HG02973 (cell line): ENCODE data around the gene NAA20.
"Not testable (repeated sequence)": the region's sequence is repeated elsewhere in the genome, so short reads cannot be mapped to it uniquely, and the experiment has no call there.

Experiments
- ATAC-seq: cut with Tn5 transposase; IDR thresholded peaks from one replicate; pipeline ENCODE4 v1.9.1; 2021; ENCODE audit warnings: moderate library complexity; ENCODE audit not compliant: unreplicated experiment

Gene NAA20

DNA sequence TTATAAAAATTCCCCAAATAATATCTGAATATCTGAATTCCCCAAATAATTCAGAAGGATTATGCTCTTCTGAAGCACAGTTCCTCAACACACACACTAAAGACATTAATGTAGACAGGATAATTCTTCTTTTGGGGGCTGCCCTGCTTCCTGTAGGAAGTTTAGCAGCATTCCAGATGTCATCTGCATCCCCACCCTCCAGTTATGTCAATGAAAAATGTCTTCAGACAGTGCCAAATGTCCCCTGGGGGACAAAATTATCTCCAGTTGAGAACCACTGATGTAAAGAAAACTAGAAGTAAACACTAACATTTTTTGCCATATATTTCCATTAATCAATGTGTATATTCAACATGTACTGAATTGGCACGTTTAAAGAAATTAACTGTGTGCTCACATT lies 25.9 kb upstream of the NAA20 start:
- no peak for ATAC-seq

DNA sequence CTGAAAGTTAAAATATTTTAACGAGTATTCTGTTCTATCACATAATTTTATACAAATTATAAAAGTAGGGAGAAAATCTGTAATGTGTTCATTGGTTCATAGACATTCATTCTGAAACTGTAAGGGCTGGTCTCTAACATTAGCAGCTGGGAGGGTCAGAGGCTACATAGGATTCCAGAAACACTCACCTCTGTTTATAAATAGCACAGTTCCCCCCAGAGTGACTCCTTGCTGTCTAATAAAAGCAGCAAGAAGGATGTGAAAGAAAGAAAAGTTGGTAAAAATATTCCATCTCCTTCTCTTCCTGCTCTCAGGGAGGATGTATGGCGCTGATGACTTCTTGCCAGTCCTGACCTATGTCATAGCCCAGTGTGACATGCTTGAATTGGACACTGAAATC lies 25.3 kb upstream of the NAA20 start:
- ATAC-seq: no peak

DNA sequence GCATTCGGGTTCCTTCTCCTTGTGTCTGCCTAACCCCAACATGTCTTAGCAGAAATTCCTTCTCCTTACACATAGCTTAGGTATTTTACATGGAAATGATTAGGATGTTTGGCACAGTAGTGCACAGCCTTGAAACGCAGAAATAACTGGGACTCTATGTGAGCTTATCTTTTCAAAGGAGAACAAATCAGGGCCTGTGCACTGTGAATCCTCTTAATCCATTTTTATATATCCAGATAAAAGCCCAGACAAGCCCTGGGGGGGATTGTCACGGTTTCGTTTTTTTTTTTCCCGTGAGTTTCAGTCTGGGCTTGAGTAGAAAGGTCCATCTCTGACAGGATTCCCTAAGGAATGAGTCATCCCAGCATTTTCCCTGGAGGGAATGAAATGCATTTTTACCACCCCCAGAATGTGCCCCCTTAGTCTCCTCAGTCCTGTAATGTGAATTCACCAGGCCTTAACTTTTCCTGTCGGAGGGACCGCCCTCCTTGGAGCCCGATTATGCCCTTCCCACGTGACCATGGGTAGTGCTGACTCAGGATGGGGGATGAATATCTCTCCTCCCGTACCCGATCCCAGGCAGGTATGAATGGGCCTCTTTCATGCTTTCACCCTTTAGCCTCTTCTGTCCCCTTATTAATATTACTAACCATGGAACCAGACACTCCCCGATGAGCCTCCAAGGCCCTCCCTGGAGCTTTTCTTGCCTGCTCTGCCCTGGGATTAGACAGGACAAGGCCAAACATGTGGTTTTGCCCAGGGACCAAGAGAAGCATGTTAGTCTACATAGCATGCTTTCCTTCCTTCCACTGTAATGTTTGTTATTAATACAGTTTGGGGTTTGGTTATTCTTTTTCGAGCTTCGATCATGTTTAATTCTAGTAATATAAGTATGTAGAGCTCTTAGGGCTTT lies 23.9 kb upstream of the NAA20 start:
- ATAC-seq: no peak

DNA sequence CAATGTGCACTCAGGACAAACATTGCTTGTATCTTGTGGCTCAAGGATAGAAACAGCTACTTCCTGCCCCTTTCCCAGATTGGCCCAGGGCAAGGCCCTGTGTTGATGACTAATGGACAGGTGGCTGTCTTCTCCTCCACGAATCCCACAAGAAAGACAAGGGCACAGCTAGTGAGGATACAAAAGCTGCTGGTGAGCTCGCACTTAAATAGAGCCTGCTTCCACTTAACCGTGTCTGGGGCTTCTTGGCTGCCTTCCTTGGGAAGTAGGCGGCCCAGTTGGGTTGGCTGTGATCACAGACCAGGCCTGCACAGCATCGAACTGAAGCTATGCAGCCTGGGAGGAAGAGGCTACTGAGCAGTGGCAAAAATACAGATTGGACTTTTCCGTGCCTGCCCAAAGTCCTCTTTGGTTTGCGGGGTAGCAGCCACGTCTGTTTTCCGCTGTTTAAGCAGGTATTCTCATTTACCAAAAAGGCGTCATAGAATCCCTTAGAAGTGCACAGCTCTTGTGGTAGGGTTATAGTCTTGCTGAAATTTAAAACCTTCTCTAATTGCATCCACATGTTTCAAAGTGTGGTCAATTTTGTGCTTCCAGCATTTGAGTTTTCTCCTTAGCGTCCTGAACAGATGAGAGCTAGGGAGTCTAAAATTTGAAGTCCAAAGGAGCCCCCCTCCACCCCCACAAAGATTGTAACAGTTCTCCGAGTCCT lies 23.0 kb upstream of the NAA20 start:
- ATAC-seq: no peak

DNA sequence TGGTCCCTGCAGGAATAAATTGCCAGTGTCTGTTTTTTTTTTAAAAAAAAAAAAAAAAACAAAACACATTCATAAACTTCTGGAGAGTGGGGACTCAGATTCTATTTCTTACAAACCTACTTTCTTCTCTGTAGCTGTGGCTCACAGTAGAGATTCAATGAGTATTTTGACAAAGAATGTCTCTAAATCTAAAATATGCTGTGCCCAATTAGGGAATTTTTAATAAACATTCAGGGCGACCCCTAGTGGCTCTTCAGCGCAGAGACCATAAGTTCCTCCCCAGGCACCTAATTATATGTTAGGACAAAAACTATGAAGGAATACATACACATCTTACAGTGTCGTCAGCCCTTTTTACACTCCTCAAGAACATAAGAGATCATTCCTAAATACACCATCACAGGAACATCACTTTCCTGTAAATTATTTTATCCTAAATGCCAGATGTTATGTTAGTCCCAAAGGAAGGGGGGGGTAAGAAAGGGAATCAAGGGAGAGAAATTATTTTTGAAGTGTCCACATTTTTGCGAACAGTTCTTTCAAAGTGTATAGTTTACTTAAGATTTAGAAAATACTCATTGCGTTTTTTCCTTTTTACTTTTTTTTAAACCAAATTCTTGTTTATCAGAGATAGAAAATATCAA lies 21.8 kb upstream of the NAA20 start:
- ATAC-seq: no peak

DNA sequence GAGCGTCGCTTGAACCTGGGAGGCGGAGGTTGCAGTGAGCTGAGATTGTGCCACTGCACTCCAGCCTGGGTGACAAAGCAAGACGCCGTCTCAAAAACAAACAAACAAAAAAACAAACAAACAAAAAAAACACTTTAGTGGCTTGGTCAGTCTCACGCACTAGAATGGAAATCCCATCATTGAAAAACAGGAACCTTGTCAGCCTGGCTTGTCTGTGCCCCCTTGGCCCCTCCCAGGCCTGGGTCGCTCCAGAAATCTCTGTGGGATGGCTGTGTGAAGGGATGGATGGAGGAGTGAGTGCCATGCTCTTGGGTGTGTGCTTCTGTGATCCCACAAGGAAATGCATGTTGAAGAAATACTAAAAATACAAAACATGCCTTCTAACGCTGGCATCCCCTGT lies 20.9 kb upstream of the NAA20 start:
- no peak for ATAC-seq

DNA sequence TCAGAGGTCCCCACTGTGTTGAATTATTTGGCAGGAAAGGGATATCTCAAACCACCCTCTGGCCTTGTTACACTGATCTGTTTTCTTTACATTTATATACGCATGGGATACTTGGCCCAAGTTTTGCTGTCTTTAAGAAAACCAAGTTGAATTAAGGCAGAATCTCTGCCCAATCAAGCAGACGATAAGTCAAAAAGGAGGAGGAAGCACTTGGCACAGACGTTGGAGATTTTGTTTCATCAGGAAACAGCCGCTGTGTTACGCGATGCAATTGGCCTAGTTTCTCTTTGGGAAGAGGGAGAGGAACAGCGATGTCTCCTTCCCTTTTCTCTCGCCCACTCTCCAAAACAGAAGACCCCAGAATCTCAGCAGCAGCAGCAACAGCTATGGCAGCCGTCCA lies 20.2 kb upstream of the NAA20 start:
- no peak for ATAC-seq

DNA sequence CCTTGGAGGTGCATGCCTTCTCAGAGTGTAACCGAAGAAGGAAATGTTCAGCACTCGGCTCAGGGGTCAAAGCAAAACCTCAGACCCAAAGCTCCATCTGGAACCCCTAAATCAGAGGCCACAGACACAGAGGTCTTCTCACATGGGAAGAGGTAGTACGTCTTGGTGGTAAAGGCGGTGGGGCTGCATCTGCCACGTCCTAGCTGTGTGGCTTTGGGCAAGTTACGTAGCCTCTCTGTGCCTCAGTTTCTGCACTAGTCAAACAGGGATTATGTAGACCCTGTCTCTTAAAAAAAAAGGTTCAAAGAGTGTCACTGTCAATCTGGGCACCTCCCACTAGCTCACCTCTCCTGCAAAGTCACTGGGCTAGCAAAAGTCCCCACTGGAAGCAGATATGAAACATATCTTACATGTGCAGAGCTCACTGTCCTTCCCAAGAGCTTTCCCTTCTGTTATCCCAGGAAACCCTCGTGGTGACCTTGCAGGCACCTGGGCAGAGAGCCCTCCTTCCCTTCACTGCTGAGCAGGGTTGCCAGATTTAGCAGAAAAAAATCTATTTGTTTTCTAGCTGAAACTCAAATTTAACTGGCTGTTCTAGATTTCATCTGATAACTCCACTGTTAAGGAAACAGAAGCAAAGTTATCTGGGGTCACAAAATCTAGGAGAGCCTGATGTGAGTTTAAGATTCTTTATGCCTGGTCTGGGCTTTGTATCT lies 18.0 kb upstream of the NAA20 start:
- ATAC-seq: no peak

DNA sequence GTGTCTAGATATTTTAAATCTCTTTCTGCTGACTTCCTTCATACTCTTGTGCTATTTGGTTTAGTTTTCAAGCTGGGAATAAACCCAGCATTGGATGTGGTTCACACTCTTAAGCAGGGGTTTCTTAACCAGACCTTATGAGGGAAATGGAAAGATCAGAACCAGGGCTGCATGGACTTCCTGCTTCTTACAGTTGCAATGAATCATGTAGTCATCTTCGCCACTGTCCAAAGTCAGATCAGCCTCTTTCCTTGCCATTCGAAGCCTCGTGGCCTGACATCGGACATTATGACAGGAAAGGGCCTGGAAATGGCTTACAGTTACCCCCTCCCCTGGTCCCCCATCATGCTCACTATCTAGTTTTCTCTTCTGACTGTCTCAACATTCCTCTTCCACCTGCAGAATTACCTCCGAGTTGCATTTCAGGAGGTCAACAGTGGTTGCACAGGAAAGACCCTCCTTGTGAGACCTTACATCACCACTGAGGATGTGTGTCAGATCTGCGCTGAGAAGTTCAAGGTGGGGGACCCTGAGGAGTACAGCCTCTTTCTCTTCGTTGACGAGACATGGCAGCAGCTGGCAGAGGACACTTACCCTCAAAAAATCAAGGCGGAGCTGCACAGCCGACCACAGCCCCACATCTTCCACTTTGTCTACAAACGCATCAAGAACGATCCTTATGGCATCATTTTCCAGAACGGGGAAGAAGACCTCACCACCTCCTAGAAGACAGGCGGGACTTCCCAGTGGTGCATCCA lies 16.8 kb upstream of the NAA20 start:
- no peak for ATAC-seq

DNA sequence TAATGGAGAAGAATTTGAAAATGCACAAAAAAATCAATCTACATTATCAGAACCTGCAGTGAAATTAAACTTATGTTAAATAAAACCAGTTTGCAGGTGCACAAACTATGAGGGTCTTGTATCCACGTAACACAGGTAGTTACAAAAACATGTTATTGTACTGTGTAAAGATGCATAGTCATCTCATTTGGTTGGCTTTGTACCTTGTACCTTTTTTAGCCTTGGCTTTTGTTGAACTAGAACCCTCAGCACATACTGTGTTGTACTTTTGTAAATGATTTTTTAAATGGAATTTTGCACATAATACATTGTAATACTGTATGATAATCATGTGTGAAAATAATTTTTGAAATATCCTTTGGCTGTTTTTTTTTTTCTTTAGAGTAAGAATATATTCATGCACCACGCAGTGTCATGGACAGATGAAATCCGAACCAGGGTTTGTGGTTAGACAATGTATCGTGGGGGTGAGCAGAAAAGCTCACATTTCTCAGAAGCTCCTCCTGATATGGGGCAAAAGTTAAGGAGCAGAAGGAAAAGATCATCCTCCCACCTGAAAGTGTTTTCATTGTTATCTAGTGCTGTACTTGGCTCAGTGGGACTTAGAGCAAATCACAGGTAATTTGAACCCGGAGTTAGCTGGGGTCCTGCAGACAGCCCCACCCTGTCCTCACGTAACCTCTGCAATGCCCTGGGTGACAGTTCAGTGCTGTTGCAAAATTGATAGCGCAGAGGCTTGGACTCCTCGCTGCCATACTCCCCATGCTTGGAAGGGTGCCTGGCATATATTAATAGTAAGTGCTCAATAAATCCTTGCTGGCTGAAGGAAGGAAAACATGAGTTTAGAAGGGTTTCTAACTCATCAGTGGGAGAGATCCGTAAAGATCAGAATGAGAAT lies 14.8 kb upstream of the NAA20 start:
- no peak for ATAC-seq

DNA sequence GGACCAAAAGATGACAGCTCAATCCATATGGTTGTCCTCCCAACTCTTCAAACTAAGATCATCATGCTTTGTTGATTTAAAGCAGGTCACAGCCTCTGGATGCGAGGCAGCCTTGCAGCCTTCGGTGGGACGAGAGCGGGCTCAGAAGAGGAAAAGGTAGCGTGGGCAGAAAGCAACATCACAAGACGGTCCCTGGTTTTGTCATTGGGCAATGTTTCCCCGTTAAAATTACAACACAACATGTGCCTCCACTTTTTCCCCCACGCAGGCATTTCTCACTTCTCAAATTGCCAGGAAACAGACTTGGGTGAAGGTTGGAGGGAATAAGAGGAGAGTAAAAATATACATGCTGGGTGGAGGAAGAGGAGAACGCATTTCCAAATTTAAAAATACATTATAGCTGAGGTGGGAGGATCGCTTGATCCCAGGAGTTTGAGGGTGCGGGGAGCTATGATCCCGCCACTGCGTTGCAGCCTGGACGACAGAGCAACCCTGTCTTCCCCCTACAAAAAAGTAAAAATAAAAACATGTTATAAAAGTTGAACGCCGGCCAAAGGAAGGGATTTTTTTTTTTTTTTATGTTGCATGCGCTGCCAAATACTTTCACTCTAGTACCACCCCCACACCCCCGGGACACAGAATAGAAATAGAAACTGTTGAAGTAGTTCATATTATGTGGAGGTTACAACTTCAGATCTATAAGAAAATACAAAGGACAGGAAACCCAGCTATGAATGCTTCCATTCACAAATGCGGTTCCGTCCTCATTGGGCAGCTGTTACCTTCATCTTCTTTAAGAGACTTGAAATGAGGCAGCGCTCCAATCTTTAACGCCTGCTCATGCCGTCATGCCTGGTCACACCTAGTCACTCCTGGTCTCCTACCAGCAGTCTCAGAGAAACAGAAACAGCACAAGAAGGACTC lies 13.9 kb upstream of the NAA20 start:
- no peak for ATAC-seq

DNA sequence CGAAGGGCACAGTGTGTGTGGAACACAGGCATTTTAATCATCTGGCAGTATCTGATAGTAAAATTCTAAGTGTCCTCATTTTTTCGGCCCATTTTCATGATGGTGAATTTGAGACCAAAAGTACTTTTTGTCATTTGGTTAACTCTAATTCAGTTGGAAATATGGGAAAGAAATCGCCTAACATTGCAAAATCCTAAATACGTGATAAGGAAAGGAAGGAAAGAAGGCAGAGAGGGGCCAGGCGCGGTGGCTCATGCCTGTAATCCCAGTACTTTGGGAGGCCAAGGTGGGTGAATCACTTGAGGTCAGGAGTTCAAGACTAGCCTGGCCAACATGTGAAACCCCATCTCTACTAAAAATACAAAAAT lies 13.2 kb upstream of the NAA20 start:
- ATAC-seq: not testable (repeated sequence)

DNA sequence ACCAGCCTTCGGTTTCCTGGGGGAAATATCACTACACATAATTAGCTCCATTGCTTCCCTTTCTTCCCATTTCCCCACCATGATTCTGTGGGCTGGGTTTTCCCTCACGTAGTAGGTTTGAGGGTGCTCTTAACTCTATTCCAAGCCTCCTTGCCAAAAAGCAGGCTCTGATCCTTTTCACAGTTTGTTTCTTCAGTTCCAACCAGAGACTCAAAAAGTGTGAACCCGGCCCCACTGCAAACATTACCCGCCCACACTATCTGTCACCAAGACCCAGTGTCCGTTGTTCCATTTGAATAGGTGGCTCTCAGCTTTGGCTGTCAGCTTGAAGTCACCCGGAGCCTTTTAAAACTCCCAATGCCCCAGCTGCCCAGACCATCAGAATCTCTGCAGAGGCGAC lies 11.8 kb upstream of the NAA20 start:
- no peak for ATAC-seq

DNA sequence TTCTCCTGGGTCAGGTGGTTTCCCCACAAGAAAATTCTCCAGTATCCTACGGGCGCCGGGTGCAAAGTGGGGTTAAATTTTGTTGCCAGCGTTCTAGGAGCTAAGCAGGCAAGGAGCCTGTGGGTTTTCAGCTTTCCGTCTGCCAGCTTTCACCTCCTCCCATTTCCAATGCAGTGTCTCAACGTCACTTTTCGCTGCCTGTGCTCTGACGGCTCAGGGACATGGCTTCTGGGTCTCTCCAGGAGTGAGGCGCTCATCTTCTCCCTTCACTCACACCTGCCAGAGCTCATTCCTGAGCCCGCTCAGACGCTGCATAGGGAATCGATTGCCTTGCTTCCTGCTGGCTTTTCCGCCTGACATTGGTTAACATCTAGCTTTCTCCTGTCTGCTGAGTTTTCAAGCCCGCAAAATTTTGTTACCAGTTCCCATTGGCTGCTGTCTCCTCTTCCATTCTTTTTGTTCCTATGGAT lies 7.3 kb upstream of the NAA20 start:
- ATAC-seq: no peak

DNA sequence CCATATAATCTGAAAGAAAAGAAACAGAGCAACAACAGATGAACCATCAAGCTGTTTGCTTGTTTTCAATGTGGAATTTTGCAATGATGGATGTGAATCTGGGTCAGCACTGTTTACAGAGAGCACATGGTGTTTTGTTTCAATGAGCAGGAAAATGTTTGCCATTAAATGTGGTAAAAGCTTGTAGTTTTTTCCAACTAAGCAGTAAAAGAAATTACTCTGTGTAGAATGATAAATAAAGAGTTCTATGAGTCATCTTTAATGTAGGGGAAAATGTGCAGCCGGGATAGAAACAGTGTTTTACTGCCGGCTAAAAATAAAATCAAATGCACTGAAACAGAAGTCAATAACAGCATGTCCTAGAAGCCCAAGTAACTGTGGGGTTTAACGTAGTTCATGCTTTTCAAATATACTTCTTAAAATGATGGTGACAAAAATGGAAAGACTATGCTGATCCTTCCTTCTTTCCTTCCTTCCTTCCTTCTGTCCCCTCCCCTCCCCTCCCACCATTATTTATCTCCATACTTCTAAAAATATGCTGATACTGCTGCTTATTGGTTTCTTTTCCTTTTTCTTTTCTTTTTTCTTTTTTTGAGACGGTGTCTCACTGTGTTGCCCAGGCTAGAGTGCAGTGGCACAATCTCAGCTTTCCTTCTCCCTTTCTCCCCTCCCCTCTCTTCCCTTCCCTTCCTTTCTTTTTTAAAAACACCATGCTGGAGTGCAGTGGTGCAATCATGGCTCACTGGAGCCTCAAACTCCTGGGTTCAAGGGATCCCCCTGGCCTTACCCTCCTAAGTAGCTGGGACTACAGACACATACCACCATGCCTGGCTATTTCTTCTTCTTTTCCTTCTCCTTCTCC lies 6.3 kb upstream of the NAA20 start:
- ATAC-seq: no peak

DNA sequence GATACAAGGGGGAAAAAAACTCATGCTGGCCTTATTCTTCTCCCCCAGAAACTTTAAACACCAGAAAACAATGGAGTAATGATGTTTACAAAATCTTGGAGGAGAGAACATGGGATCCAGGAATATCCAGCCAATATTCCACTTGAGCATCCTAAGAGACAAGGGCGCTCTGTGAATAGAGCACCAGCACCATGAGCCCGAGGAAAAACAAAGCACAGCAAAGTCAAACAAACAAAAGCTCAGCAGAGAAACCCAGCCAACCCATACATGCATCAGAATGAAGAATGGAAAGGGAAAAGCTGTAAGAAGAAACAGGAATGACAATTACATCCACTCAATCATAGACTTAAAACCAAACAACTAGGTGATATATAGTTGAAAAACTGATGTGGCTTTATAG lies 4.6 kb upstream of the NAA20 start:
- ATAC-seq: no peak

DNA sequence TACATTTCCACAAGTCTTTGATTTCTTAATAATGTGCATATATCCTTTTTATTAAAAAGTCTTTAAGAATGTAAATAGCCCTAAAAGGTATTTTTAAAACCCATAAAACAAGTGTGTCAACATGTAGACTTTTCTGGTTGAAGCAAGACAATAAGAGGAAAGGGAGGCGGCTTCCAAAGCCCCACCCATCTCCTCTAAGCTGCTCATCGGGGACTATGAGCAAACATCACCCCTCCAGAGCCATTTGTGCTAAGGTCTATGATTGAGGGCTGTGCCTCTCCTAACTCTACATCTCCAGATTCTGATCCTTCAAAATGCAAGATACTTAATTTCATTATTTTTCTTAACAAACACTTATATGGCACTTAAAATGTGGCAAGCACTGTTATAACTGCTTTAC lies 2.5 kb upstream of the NAA20 start:
- no peak for ATAC-seq

DNA sequence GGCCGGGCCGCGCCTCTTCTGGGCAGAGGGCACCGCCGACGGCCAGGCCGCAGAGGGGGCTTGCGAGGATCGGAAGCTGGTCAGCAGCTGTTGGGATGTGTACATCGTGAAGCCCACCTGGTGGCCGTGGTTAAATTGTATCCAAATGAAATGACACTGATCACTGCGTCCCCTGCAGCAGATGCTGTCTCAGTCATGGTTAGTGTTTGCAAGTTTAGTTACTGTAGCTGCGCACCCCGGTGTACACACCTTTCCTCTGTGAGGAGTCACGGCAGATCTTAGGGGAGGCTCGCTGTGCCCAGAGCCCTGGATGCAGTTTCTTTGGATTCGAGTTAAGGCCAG lies 653 bp downstream of the NAA20 start:
- ATAC-seq: peak; percentile 23
